Adrenal gland (tissue), 12 donors: ENCODE data around the gene PTCRA. TPM values are rescaled to one million over a fixed set of nuclear protein-coding genes. Genes with fewer than 3 reads are reported as not detected.

Experiments used
- DNase-seq, 7 donors: peaks; one replicate each; pipeline ENCODE4 v3.0.0-alpha.2; 2019 to 2020
- H3K27ac ChIP-seq, 5 donors: fragments of 200-600 bp; sonication (generic) in 4 of 5; 1 replicate in 3 of 5; 2 replicates in 2 of 5; pipeline versions ENCODE4 v1.5.1 to v1.8.0; 2016 to 2020; ENCODE audit warnings: mild to moderate bottlenecking in 1 of 5
- H3K27me3 ChIP-seq: fragments of 200-600 bp; 2 replicates; pipeline ENCODE4 v1.8.0; 2021
- H3K36me3 ChIP-seq, 2 donors: fragments of 200-600 bp; replicated peaks in 1 of 2; 1 replicate in 1 of 2; 2 replicates in 1 of 2; pipeline versions ENCODE4 v1.5.1 to v1.8.0; 2018 to 2022
- H3K4me1 ChIP-seq, 2 donors: fragments of 200-600 bp; replicated peaks in 1 of 2; 1 replicate in 1 of 2; 2 replicates in 1 of 2; pipeline versions ENCODE4 v1.5.1 to v1.8.0; 2018 to 2021
- H3K4me3 ChIP-seq, 4 donors: fragments of 200-600 bp; sonication (generic) in 3 of 4; one replicate each; pipeline ENCODE4 v1.5.1; 2016 to 2018
- H3K9me3 ChIP-seq, 3 donors: fragments of 200-600 bp; sonication (generic) in 1 of 3; replicated peaks in 1 of 3; 1 replicate in 2 of 3; 2 replicates in 1 of 3; pipeline versions ENCODE4 v1.5.1 to v1.8.0; 2016 to 2021
- POLR2A ChIP-seq, 2 donors: fragments of 450-650 bp; IDR thresholded peaks; one replicate each; pipeline ENCODE4 v1.6.1; 2017; ENCODE audit warnings: antibody characterized with exemption in 2 of 2, mild to moderate bottlenecking in 2 of 2, moderate library complexity in 1 of 2
- WGBS, 4 donors: extraction: QIAGEN DNeasy Blood & Tissue Kit in 2 of 4; methylation state at CpG; one replicate each; pipeline versions ENCODE4 v1.1.5 to v1.1.7; 2013 to 2017; 5-methylcytosine and 5-hydroxymethylcytosine counted together
- intact Hi-C, 2 donors: fragments of 100-400 bp; cut with DNase I; formaldehyde crosslinking; loops; one replicate each; pipeline versions ENCODE4 v1.14.1 to v1.15.0; 2022 to 2023
- polyA plus RNA-seq, 3 donors: library from polyadenylated mRNA; stranded (reverse); fragments of 200-250 nt in 2 of 3; fragments of 350-450 nt in 1 of 3; fragmentation: Illumina TruSeq in 1 of 3; extraction: RNeasy Lipid Tissue Mini Kit (QIAGEN cat#74804) in 1 of 3; gene quantifications; one replicate each; pipeline ENCODE4 v1.2.3, GENCODE V29; 2013 to 2014
- total RNA-seq, 9 donors: library from RNA; depleted of rRNA in 4 of 9; stranded (reverse); fragments of >200 nt in 4 of 9; fragments of 120-200 nt in 1 of 9; fragmentation: NEBNext Ultra II Directional in 1 of 9; extraction: Animal tissue kit (Norgen Biotek cat#: 25700) in 1 of 9; gene quantifications; one replicate each; pipeline versions ENCODE4 v1.1.0 to v1.2.4, GENCODE V29; 2013 to 2023
- TF ChIP-seq, protein P1 (sequence below), 6 experiments: fragments of 450-650 bp in 4 of 6; fragments of 200-600 bp in 2 of 6; sonication (generic) in 1 of 6; IDR thresholded peaks; 1 replicate in 5 of 6; 2 replicates in 1 of 6; pipeline versions ENCODE4 v1.5.1 to v1.8.0; 2016 to 2021; ENCODE audit warnings: antibody characterized with exemption in 6 of 6, mild to moderate bottlenecking in 2 of 6, moderate library complexity in 1 of 6
- donor health status: healthy with polysubstance abuse.
- donor health status: Bipolar disorder and iron deficiency.
- donor health status: DM: yes; HTN: yes; CAD: no.
- donor health status: DM: no; HTN: no; CAD: no.
- donor health status: DM: no; HTN: no; CAD: no.
- donor health status: DM: yes; HTN: yes; CAD: no.

The PTCRA gene
- total and polyA plus RNA-seq, 12 donors: 0.22 to 0.34 TPM; not detected in 10

DNA sequence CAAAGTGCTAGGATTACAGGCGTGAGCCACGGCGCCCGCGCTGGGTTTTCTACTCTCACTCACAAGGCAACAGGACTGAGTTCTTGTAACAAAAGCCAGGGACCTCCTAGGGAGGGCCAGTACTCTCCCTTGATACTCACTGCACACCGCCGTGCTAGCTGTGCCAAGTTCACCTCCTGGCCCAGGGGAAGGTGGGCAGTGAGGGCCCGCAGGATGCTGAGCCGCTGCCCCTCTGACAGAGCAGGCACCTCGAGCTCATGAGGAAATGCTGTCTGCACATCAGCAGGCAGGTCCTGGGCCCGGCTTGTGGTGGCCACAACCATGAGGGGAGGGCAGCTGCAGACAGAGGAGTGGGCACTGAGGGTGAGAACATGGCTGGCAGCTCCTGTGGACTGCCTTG lies 51.4 kb downstream of the PTCRA start:
- 93 to 100% (median 97%) methylated on average over 6 to 11 of the region's 11 CpGs for WGBS, 4 donors
- TF ChIP-seq, protein P1, sequence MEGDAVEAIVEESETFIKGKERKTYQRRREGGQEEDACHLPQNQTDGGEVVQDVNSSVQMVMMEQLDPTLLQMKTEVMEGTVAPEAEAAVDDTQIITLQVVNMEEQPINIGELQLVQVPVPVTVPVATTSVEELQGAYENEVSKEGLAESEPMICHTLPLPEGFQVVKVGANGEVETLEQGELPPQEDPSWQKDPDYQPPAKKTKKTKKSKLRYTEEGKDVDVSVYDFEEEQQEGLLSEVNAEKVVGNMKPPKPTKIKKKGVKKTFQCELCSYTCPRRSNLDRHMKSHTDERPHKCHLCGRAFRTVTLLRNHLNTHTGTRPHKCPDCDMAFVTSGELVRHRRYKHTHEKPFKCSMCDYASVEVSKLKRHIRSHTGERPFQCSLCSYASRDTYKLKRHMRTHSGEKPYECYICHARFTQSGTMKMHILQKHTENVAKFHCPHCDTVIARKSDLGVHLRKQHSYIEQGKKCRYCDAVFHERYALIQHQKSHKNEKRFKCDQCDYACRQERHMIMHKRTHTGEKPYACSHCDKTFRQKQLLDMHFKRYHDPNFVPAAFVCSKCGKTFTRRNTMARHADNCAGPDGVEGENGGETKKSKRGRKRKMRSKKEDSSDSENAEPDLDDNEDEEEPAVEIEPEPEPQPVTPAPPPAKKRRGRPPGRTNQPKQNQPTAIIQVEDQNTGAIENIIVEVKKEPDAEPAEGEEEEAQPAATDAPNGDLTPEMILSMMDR (IDR thresholded peaks at IDR 0.05): no peak
- TF ChIP-seq POLR2A (IDR thresholded peaks at IDR 0.05): no peak
- H3K27me3 ChIP-seq: no peaks in the 10 kb centered on the region
- H3K27ac ChIP-seq: no peak overlapping the region
- peaks cover 2 to 8% of the 10 kb centered on the region in 2 donors for H3K4me1 ChIP-seq
- H3K4me3 ChIP-seq: no peak overlapping the region
- no peak for DNase-seq
- no peaks in the 10 kb centered on the region for H3K9me3 ChIP-seq
- peaks cover 0 to 50% of the 10 kb centered on the region in 2 donors for H3K36me3 ChIP-seq
- intact Hi-C loops: no loop called here

DNA sequence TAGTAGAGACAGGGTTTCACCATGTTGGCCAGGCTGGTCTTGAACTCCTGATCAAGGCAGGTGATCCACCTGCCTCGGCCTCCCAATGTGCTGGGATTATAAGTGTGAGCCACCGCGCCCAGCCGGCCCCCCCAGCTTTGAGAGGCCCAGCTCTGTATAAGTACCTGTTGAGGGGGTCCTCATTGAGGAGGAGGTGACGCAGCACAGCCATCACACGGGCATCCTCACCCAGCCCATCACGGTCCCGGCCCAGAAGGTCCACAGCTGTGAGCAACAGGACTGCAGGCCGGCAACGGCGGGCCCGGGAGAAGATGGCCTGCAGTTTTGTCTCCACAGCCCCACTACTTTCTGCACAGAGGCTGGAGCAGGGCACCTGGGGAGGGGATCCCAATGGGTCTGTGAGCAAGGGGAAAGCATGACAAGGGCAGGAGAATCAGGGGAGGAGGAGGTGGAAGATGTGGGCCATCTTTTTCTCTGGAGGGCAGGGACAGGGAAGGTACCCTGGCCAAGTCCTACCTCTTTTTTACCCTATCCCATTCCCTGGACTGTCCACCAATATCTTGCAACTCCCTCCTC lies 52.4 kb downstream of the PTCRA start:
- 95 to 100% (median 96%) methylated on average over 1 to 12 of the region's 12 CpGs for WGBS, 4 donors
- Histone ChIP-seq H3K4me3 (no peak overlapping the region), H3K4me1 (peaks cover 3 to 8% of the 10 kb centered on the region in 2 donors), H3K27ac (no peak overlapping the region), H3K27me3 (no peaks in the 10 kb centered on the region), H3K9me3 (no peaks in the 10 kb centered on the region), H3K36me3 (peaks cover 0 to 50% of the 10 kb centered on the region in 2 donors)
- TF ChIP-seq, protein P1 (IDR thresholded peaks at IDR 0.05): no peak
- TF ChIP-seq POLR2A (IDR thresholded peaks at IDR 0.05): no peak
- no peak for DNase-seq
- intact Hi-C loops: no loop called here

DNA sequence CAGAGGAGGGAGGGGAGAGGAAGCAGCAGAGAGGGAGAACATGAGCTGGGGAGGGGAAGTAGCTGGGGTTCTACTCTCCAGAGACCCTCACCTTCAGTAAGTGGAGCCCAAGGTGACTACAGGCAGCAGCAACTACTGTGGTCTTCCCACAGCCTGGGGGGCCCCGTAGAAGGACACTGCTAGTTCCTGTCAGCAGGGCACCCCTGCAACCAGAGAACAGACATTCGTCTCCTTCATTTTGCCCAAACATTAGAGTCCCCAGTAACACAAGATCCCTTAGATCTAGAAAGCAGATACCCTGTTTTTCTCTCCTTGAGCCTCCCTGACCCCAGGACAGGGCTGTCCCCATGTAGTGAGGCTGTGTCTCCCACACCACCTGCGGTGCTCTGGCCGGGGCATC lies 52.9 kb downstream of the PTCRA start:
- 69 to 88% (median 77%) methylated on average over 2 to 4 of the region's 4 CpGs for WGBS, 4 donors

DNA sequence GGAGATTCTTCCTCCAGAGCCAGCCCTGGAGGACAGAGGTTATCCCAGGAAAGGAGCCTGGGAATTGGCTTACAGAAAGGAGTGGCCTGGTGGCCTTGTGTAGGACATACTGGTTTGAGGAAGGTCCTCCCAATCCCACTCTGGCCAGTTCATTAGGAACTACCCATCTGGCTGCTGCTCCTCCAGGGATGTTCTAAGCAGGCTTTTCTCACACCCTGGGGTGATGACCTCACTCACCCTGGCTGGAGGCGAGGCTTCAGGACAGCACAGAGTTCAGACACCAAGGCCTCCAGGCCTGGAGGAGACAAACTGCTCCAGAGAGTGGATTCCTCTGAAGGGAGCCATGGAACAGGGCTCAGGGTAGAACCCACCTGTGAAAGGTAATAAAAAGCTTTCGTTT lies 53.6 kb downstream of the PTCRA start:
- 77 to 96% (median 84%) methylated on average over 2 of the region's 2 CpGs for WGBS, 4 donors
- Histone ChIP-seq H3K4me1 (peaks cover 3 to 8% of the 10 kb centered on the region in 2 donors), H3K27me3 (no peaks in the 10 kb centered on the region), H3K9me3 (no peaks in the 10 kb centered on the region), H3K4me3 (no peak overlapping the region), H3K36me3 (peaks cover 0 to 51% of the 10 kb centered on the region in 2 donors), H3K27ac (no peak overlapping the region)
- no peak for DNase-seq
- no peak for TF ChIP-seq POLR2A (IDR thresholded peaks at IDR 0.05)
- intact Hi-C loops: no loop called here

More for the DNA sequence above, 52.9 kb downstream of the PTCRA start:
- Histone ChIP-seq H3K4me1 (peaks cover 3 to 8% of the 10 kb centered on the region in 2 donors), H3K9me3 (no peaks in the 10 kb centered on the region), H3K4me3 (no peak overlapping the region), H3K27ac (no peak overlapping the region), H3K36me3 (peaks cover 0 to 55% of the 10 kb centered on the region in 2 donors), H3K27me3 (no peaks in the 10 kb centered on the region)
- DNase-seq: no peak
- intact Hi-C loops: no loop called here
- no peak for TF ChIP-seq POLR2A (IDR thresholded peaks at IDR 0.05)
- TF ChIP-seq, protein P1 (IDR thresholded peaks at IDR 0.05): no peak

DNA sequence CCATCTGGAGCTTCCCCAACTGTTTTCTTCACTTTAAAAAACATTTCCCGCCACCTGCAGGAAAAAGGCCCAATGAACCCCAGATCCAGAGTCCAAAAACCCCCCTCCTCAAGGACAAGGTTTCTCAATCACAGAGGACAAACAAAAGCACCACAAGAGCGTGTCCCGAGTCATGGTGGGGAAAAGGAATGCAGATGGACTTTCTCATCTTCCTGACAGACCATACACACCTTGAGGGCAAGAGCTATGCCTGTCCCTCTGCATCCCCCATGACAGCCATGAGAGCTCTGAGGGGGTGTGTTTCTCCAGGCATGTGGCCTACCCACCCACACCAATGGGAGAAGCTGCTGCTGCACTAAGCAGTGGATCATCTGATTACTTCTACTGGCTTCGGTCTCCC lies 54.1 kb downstream of the PTCRA start:
- DNase-seq: no peak
- Histone ChIP-seq H3K4me3 (no peak overlapping the region), H3K27me3 (no peaks in the 10 kb centered on the region), H3K36me3 (peaks cover 0 to 46% of the 10 kb centered on the region in 2 donors), H3K4me1 (peaks cover 3 to 8% of the 10 kb centered on the region in 2 donors), H3K27ac (no peak overlapping the region), H3K9me3 (no peaks in the 10 kb centered on the region)
- intact Hi-C loops: no loop called here
- 89 to 100% (median 95%) methylated on average over 4 of the region's 4 CpGs for WGBS, 4 donors
- no peak for TF ChIP-seq POLR2A (IDR thresholded peaks at IDR 0.05)
- TF ChIP-seq, protein P1 (IDR thresholded peaks at IDR 0.05): no peak
